SHP77 treated with DMSO at 0.1 percent for 48 hours (cell line): ENCODE measurements around the gene LPP.

Experiments
- DNase-seq: peaks from one replicate; lab custom pipeline; 2025; lab: John Stamatoyannopoulos, UW

Gene LPP

DNA sequence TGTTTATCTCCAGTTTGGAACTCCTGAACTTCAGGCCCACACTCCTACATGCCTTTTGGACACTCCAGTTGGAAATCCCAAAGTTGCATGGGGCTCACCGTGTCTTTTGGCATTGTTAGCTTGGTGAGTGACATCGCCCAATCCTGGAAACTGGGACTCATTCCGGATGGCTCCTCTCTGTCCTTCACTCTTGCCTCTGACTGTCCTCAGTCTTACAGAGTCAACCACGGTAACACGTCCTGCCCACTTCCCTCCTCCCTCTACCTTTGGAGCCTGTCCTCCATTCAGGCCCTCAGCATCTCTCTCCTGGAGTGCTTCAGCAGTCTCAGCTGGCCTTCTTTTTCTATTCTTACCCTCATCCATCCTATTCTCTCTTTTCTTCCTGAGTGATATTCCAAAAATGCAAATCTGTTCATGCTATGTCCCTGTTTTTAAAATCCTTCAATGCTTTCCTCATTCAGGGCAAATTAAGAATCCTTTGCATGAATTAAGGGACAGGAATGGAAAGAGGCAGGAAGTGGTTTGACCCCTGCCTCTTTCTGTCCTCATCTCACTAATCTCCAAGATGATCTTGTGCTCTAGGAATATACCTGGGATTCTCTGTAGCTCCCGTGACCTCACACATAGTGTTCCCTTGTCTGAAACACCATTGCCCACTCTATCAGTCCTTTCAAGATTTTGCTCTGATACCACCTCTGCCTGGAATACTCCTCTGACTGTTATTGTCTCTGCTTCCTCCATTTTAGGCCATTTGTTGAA lies 42.5 kb downstream of the LPP start:
- no peak for DNase-seq

GRCh38 chr3:188197388-188197847 lies 43.5 kb downstream of the LPP start:
- no peak for DNase-seq

GRCh38 chr3:188198001-188198400 lies 44.0 kb downstream of the LPP start:
- DNase-seq: no peak

- no peak for DNase-seq
Measured at GRCh38 chr3:188198760-188199327, 44.9 kb downstream of the LPP start.

GRCh38 chr3:188199386-188199785 lies 45.4 kb downstream of the LPP start:
- DNase-seq: no peak

DNA sequence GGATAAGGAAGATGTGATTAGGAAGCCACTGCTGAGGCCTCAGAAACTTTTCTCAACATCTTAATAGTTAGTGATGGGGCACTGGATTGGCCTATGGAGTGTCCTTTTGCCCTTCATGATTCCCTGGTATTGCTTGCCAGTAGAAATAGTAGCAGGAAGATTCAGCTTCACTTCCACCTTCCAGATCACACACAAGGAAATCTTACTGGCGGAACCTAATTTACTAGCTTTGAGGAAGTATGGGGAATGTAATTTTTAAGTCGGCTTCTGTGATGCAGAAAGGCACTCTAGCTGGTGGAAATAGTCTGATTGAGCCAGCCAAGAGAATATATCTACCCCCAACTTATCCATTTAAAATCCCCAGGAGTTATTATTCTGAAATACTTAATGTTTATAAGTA lies 46.5 kb downstream of the LPP start:
- DNase-seq: no peak

GRCh38 chr3:188202358-188203138 lies 48.6 kb downstream of the LPP start:
- DNase-seq: no peak

DNA sequence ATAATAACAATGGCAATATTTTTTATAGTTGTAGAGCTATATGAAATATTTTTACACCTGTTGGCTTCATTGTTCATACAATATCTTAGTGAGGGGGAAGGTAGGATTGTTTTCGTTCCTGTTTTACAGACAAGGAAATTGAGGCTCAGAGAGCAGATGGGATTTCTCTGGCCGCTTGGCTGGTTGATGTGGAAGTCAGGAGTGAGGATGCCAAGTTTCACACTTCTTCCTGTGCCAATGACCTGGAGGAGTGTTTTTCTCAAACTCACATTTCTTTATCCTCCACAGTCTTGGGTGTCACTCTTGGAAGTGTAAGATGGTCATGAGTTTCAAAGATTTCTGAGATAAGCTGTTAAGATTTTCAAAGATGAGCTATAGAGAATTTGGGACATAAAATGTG lies 50.6 kb downstream of the LPP start:
- no peak for DNase-seq

GRCh38 chr3:188205992-188206416 lies 52.0 kb downstream of the LPP start:
- DNase-seq: no peak

- no peak for DNase-seq
Measured at GRCh38 chr3:188206787-188207186, 52.8 kb downstream of the LPP start.

DNA sequence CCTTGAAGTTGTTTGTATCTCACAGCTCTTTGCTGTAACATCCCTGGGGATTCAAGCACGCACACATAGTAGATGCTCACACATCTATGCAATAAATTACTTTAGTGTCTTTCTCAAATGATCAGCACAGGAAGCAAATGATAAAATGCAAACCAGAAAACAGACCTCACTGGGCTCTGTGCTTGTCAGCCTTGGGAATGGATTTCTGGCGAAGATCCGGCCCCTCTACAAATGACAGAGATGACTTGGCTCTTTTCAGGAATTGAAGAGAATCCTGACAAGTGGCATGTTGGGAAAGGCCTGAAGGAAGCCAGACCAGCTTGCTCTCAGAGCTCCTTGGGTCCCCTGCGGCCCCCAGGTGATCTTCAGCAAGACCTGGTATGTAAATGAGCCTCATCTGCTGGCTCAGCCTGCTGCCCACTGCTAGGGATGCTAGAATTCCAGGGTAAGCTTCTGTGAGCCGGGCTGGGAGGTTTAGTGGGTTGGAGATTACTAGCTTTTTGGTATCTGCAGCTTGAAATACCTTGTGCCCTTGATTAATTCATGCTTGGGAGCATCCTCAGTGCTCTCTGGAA lies 54.1 kb downstream of the LPP start:
- no peak for DNase-seq

GRCh38 chr3:188208516-188208981 lies 54.6 kb downstream of the LPP start:
- DNase-seq: no peak

- DNase-seq: no peak
Measured at GRCh38 chr3:188209034-188209433, 55.1 kb downstream of the LPP start.

DNA sequence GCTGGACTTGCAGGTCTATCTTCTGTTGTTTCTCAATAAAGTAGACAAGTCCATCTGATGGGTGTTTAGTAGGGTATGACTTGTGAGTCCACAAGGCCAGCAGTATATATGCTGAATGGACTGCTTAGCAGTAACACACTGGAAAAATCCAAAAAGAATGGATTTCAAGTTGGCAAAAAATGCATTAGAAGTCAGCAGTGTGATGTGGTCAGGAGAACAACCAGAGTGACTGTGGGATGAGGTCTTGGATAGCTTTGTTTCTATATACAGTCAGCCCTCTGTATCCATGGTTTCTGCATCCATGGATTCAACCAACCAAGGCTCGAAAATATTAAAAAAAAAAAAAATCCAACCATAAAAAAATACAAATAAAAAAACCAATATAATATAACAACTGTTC lies 55.8 kb downstream of the LPP start:
- no peak for DNase-seq

DNA sequence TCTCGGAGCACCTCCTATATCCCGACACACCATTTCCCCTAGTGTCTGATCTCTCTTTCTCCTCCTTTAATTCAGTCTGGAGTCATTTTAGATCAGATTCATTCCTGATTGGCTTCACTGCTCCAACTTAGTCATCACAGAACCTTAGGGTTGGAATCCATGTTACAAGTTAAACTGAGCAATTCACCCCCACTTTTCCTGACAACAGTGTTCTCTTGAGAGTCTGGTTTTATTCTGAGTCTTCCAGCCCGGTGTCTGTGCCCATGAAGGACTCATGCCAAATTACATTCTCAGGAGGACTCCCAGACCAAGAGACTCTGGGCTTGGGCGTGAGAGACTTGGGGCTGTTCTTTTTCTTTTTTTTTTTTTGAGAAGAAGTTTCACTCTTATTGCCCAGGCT lies 57.5 kb downstream of the LPP start:
- no peak for DNase-seq

DNA sequence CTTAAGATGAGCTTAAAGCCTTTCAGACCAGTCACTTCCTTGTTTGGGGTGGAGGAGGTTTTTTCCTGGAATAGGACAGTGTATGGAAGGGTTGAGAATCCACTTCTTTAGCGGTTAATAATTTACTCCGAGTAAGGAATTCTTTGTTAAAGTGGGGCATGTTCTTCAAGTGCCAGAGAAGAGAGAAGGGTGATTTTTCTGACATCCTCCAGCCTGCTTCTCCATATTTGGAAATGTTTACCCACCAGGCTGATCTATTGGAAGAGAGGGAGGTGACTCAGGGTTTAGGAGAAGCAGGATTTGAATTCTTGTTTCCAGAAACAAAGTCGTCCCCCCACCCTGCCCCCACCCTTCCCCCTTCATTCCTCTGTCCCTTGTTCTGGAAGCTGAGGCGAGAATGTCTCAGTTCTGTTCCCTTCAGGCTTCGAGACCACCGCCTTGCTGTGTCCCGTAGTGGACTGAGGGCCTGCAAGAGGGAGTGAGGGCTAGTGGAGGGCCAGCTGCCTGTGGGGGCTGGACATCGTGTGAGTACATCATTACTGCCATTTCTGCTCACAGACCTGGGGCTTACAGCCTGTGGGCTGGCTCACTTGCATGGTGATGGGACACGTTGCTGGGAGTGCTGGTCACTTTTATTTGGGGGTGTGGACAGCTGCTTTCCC lies 58.5 kb downstream of the LPP start:
- no peak for DNase-seq

DNA sequence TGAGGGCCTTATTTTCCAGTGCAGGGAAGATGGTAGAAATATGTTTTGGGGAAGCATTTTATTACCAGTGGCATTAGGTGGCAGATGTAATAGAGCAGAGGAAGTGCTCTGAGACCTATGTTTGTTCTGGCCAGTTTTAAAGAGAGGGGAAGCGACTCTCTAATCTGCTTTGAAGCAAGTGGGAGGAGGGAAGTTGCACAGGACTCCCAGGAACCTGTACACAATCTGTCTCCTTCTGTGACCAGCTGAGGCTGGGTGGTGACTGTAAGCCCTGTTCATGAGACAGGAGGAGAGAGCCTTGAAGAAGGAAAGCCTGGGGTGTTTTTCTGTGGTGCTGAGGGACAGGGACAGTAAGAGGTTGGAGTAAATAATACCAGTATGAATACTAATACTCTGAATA lies 60.5 kb downstream of the LPP start:
- no peak for DNase-seq

DNA sequence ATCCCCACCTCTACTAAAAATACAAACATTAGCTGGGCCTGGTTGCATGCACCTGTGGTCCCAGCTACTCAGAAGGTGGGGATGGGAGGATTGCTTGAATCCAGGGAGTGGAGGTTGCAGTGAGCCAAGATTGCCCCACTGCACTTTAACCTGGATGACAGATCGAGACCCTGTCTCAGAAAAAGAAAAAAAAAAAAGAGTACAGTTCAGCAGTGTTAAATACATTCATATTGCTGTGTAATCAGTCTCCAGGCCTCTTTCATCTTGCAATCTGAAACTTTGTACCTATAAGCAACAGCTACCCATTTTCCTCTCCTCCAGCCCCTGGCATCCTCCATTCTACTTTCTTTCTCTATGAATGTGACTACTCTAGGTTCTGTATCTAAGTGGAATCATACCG lies 61.2 kb downstream of the LPP start:
- no peak for DNase-seq

GRCh38 chr3:188217011-188217463 lies 63.1 kb downstream of the LPP start:
- no peak for DNase-seq

DNA sequence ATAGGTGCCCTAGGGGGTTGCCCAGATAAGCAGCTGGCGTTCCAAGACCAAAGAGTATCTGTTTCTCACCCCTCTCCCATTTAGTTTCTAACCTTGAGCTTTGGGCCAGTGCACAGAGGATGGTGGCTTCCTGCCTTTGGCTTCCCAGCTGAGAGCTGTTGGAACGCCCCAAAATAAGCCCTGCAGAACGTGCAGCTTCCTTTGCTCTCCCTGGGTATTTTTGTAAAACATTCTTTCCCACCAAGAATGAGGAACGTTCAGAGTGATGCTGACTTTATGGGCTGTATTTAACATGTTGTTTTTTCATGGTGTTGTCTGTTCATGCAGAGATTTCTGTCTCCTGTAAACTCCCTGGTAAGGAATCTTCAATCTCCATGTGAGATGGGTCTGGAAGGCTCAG lies 63.8 kb downstream of the LPP start:
- DNase-seq: no peak

DNA sequence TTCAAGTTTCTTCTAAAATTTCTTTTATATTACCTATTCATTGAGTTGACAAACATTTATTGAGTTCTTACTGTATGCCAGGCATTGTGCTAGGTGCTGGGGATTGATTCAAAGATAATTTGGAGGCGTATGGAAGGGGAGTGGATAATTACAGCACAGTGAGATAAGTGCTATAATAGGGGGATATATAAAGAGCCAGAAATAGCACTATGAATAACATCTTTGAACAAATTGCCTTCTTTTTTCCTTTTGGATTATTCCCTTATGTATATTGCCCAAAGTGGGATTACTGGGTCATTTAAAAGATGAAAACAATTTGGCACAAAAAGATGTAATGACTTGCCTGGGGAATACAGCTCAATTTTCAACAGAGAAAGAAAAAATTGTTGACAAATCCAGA lies 64.6 kb downstream of the LPP start:
- DNase-seq: no peak

GRCh38 chr3:188219147-188219546 lies 65.2 kb downstream of the LPP start:
- no peak for DNase-seq
